GM12873 (cell line): ENCODE results near the gene DNM3.

Source experiments
- TF ChIP-seq, protein P1 (sequence below): IDR thresholded peaks from 2 replicates; pipeline ENCODE4 v1.5.1; 2012; ENCODE audit warnings: low read depth, mild to moderate bottlenecking, moderate library complexity, low read length, control low read depth; ENCODE audit not compliant: insufficient read depth; ENCODE audit errors: missing control alignments

Gene DNM3

DNA sequence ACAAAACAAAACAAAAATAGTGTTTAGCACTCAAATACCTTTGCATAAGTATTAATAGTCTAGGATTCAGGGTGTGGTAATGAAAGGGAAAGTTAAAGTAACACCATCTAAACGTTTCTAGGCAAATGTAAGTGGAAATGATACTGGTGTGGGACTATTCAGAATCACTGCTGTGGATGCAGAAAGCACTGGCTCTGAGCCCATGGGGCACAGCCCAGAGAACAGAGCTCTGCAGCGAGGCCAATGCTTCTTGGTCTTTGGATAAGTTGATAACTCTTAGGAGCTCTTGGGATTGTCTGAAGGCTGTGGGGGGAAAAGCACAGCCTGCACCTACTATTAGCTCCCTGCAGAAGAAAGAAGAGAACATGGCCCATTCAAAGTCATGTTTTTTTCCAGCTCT, 21.4 kb upstream of the DNM3 start:
- TF ChIP-seq, protein P1, sequence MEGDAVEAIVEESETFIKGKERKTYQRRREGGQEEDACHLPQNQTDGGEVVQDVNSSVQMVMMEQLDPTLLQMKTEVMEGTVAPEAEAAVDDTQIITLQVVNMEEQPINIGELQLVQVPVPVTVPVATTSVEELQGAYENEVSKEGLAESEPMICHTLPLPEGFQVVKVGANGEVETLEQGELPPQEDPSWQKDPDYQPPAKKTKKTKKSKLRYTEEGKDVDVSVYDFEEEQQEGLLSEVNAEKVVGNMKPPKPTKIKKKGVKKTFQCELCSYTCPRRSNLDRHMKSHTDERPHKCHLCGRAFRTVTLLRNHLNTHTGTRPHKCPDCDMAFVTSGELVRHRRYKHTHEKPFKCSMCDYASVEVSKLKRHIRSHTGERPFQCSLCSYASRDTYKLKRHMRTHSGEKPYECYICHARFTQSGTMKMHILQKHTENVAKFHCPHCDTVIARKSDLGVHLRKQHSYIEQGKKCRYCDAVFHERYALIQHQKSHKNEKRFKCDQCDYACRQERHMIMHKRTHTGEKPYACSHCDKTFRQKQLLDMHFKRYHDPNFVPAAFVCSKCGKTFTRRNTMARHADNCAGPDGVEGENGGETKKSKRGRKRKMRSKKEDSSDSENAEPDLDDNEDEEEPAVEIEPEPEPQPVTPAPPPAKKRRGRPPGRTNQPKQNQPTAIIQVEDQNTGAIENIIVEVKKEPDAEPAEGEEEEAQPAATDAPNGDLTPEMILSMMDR, result no peak

DNA sequence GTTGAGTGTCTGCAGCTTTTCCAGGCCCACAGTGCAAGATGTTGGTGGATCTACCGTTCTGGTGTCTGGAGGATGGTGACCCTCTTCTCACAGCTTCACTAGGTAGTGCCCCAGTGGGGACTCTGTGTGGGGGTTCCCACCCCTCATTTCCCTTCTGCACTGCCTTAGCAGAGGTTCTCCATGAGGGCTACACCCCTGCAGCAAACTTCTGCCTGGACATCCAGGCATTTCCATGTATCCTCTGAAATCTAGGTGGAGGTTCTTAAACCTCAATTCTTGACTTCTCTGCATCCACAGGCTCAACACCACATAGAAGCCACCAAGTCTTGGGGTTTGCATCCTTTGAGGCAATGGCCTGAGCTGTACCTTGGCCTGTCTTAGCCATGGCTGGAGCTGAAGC, 14.3 kb upstream of the DNM3 start:
- TF ChIP-seq, protein P1, result no peak

DNA sequence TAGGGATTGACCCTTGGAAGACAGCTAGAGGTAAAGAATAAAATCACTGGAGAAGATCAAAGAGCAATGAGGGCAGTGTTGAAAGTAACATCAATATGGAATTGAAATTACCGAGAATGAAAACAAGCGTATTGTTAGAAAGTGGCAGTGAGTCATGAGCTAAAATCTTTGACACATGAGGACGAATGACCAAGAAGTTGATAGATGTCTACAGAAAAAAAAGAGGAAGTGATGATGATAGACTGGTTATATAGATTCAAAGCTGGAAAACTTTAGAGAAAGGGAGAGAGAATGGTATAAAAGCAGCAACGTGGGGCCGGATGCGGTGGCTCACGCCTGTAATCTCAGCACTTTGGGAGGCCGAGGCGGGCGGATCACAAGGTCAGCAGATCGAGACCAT, 12.5 kb upstream of the DNM3 start:
- TF ChIP-seq, protein P1, result no peak

DNA sequence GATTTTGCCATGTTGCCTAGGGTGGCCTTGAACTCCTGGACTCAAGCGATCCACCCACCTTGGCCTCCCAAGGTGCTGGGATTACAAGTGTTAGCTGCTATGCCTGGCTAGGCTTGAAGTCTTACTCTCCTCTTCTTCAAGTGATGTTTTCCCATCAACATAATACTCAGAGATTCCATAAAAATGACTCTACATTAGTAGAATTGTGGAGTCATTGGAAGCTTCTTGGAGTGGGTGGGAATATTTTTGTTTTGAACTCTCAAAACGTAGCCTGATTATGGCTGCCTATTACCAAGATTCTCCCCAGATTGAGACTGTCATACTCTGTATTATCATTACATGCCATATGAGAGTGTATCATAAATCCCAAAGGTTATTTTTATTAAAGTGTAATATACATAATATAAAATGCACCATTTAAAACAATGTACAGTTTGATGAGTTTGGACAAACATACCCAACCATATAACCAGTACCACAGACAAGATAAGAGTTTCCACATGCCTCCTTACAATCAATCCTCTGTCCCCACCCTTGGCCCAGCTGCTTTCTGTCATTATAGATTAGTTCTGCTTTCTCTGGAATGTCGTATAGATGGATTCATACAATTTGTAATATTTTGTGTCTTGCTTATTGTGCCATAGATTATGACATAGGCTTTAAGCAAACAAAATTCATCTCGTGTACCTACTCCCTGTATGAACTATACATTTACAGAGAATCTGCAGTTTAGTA, 8.0 kb upstream of the DNM3 start:
- TF ChIP-seq, protein P1, result no peak

DNA sequence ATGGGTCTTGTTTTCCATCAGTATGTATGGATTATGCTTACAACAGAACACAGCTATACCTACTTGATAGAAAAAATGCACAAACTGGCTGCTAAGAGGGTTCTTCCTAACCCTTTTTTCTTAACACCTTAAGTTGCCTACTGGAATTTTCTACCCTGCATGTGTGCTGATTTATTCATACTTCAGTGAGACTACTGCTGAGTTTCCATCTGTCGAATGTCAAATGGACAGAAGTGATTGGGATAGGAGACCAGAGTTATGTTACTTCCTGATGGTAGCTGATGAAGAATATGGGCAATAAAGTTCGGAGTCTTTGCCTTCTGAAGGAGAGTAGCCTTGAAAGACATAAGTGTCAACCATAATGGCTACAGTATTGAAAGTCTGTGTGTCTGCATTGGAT, 6.5 kb upstream of the DNM3 start:
- TF ChIP-seq, protein P1, result no peak

DNA sequence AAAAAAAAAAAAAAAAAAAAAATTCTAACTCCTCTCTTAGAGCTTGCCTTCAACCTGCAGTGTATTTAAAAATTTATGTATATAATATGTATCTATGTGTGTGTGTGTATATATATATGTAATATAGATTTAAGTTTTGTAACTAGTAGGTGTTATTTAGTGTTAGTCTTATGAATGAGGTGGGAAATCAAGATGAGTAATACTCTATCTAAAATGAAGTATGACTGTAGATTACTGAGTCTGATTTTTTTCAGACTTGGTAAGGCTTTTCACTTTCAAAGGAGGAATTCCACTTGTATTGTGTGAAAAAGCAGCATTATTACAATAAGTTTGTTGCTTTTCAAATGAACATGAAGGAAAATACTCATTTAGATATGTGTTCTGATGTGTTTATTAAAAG, 5.4 kb upstream of the DNM3 start:
- TF ChIP-seq, protein P1, result no peak

DNA sequence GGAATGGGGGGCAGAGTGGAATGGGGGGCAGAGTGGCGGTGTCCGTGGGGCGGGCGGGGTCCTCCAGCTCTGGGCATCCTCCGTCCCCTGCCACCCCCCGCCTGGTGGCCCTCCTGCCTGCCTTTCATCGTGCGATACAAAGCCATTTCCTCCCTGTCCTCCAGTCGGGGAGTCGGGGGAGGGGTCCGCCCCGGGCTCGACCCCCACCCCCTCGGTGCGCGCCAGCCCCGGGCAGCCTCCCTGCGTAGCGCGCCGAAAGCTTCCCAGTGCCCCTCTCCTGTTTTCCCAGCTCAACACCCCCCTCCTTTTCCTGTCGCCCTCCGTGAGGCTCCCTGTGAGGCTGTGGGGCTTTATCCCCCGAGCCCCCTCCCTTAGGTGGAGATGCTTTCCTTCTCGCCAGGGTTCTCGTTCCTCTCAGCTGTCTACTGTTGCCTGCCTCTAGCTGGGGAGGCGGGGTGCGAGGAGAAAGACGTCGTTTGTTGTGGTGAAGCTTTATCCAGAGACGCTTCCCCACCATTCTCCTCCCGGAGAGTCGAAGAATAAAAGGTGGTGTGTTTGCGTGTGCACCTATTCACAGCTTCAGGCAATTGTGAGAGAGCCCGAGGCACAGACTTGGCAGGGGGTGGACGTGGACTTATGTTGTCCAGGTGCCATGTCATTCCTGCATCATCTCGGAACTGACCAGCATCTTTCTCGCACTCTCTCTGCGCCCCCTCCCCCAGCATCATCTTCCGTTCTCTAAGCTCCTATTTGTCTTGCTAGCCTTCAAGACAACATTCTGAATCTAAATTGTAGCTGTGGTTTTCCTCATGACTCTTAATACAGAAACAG, 848 bp downstream of the DNM3 start:
- TF ChIP-seq, protein P1, result no peak
